Myocyte (in vitro differentiated cells): ENCODE results near the gene CERK. TPM values are rescaled to one million over a fixed set of nuclear protein-coding genes. Genes with fewer than 3 reads are reported as not detected.
A peak's percentile ranks its signal among the peaks of the same experiment; 100 is the strongest.
"Not testable (repeated sequence)": the region's sequence is repeated elsewhere in the genome, so short reads cannot be mapped to it uniquely, and the experiment has no call there.

Experiments
- DNase-seq: peaks from one replicate; pipeline ENCODE4 v3.0.0-alpha.2; 2012; ENCODE audit warnings: low read depth
- total RNA-seq: library from RNA; depleted of rRNA; stranded (reverse); fragments of >200 nt; gene quantifications from 2 replicates; pipeline ENCODE4 v1.2.3, GENCODE V29; 2014

Gene CERK
- total RNA-seq, 1 donor from 2014 or later = 32.9 TPM

GRCh38 chr22:46650078-46650810, 87.8 kb downstream of the CERK start:
- peak; percentile 54 for DNase-seq

- peak; percentile 97 for DNase-seq
Observed at GRCh38 chr22:46649141-46650077, 88.6 kb downstream of the CERK start.

GRCh38 chr22:46648225-46648820, 89.7 kb downstream of the CERK start:
- DNase-seq = not testable (repeated sequence)

GRCh38 chr22:46646531-46647215, 91.4 kb downstream of the CERK start:
- DNase-seq = no peak

DNA sequence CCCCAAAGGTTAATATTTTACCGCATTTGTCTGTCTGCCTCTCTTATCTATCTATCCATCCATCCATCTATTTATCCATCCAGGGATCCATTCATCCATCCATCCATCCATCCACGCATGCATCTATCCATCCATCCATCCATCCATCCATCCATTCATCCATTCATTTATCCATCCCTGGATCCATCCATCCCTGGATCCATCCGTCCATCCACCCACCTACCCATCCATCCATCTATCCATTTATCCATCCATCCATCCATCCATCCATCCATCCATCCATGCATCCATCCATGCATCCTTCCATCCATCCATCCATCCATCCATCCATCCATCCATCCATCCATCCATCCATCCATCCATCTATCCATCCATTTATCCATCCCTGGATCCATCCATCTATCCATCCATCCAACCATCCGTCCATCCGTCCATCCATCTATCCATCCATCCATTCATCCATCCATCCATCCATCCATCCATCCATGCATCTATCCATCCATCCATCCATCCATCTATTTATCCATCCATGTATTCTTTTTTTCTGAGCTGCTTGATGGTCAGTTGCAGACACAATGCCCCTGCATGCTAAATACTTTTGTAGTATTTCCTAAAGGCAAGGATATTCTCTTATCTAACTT, 95.1 kb downstream of the CERK start:
- not testable (repeated sequence) for DNase-seq

GRCh38 chr22:46641811-46642266, 96.2 kb downstream of the CERK start:
- no peak for DNase-seq

GRCh38 chr22:46640293-46641055, 97.6 kb downstream of the CERK start:
- DNase-seq = peak; percentile 37

DNA sequence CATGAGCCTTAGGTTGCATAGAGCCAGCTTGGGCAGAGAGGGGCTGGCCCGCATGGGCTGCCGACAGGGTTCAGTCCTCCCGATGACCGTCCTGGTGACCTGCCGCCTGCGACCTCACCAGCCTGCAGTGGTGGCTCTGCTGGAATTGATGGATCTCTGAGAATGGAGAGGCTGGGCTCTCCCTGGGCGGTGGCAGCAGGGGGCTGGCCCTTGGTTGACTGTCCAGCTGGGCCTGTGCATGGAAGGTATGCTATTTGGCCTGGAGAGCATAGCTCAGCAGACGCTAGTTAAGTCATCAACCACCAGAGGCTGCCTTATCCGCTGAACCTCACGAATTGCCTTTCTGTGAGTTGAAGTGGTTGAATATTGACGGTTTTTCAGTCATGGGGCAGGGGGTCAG, 98.2 kb downstream of the CERK start:
- peak; percentile 48 for DNase-seq

DNA sequence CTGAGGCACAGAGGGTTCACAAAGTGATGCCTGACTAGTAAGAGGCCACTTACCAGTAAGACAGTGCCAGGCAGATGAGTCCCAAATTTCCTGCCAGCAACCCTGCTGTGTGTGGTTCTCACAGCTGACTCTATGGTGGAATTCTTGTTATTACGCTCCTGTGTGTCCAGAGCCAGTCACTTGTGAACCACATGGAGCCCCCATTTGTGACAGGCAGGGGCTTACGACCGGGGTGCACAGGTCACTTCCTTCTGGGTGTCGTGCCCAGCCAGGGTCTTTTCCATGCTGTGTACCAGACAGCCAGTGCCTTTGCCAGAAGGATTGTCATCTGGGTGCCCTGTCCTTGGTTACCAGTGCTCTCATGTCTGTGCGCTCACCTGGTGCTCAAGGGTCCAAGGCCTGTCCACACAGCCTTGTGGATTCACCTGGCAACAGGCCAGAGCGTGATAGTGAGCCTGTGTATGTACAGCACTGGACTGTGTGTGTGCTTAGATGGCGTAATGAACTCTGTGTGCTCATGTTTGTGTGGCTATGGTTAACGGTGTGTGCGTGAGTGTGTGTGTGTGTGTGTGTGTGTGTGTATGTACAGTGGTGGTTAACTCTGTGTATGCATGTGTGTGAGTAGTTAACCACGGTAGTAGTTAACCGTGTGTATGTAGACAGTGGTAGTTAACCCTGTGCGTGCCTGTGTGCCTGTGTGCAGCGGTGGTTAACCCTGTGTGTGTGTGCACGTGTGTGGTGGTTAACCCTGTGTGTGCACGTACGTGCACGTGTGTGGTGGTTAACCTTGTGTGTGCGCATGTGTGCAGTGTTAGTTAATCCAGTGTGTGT, 99.2 kb downstream of the CERK start:
- DNase-seq = peak; percentile 35

DNA sequence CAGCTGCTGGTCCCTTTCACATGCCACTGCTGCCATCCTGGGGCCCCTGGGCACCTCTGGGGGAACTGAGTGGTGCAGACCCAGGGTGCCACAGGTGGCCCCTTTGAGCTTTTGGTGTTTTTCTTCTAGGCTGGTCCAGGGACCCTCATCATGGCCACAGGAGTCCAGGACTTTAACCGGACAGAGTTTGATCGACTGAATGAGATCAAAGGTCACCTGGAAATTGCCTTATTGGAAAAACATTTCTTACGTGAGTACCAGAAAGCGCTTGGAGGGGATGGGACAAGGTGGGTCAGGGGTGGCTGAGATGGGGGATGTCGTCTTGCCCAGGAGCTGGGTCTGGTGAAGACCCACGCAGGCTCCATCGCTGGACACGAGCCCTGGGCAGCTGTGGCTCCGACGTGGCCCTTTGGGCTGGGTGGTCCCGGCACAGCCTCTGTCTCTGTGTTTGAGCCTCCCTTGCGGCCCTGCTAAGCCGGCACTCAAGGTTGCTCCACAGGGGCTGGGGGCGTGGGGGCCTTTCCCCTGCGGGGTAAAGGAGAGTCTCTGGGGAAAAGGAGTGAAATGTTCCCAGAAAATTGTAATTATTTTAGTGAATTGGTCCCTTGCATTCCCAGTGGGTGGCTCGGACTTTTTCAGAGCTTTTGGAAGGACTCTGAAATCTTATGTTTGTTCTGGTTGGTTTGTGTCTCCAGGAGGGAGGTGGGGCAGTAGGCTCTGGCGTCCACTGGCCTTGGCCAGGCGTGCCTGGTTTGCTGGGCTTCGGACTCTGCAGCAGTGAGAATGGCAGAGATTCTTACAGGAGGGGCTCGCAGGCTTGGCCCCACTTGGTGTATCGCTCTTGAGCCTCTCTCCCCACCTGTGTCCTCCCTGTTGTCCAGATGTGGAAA, 100.1 kb downstream of the CERK start:
- no peak for DNase-seq

GRCh38 chr22:46636221-46637002, 101.6 kb downstream of the CERK start:
- peak; percentile 87 for DNase-seq

DNA sequence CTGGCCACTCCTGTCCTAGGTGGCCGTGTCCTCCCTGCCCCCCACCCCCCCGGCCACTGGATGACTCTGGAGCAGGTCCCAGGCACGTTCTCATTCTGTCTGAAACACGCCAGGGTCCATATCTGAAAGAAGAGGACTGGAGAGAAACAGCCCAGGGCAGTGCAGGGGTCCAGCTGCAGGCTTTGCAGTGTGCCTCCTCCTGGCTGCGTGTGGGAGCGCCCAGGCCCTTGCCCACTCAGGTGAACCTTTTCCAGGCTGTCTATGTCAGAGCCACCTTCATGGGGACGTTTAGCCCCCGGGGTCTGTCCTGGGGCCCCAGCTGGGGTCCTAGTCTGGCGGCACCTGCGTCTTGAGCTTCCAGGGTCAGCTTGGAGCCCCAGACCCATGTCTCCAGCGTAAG, 102.3 kb downstream of the CERK start:
- no peak for DNase-seq

DNA sequence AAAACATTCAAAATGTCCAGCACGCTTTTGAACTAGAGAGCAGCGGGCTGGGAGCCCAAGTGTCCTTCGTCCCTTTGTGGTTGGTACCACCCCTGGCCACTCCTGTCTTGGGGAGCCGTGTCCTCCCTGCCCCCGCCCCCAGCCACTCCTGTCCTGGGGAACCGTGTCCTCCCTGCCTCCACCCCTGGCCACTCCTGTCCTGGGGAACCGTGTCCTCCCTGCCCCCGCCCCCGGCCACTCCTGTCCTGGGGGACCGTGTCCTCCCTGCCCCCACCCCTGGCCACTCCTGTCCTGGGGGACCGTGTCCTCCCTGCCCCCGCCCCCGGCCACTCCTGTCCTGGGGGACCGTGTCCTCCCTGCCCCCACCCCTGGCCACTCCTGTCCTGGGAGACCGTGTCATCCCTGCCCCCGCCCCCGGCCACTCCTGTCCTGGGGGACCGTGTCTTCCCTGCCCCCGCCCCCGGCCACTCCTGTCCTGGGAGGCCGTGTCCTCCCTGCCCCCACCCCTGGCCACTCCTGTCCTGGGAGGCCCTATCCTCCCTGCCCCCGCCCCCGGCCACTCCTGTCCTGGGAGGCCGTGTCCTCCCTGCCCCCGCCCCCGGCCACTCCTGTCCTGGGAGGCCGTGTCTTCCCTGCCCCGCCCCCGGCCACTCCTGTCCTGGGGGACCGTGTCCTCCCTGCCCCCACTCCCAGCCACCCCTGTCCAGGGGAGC, 102.9 kb downstream of the CERK start:
- DNase-seq = not testable (repeated sequence)
